Lower leg skin (tissue), 3 donors: Measurements from ENCODE around the gene LRRTM3.

Experiments
- POLR2A ChIP-seq, 2 donors: fragments of 450-650 bp; IDR thresholded peaks; one replicate each; pipeline ENCODE4 v1.6.1; 2016 to 2017; ENCODE audit warnings: antibody characterized with exemption in 2 of 2, mild to moderate bottlenecking in 1 of 2, moderate library complexity in 1 of 2
- TF ChIP-seq, protein P1 (sequence below), 3 donors: fragments of 450-650 bp; IDR thresholded peaks; one replicate each; pipeline ENCODE4 v1.5.1; 2016; ENCODE audit warnings: antibody characterized with exemption in 3 of 3, mild to moderate bottlenecking in 3 of 3, moderate library complexity in 2 of 3

DNA sequence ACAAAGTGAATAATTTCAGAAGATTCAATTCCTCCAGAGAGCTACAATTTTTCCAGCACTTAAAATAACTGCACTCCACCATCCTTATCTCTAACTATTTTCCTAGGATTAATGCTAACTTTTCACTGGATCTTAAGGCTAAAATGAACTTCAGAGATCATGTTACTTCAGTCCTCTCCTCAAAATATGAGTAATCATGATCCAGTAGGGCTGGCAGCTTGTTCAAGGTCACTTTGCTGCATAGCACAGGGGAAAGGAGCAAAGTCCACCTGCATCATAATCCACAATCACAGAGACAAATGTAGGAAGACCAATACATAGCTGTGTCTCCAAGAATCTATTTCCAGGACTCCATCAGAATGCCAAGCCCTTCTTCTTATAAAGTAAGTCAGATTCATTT is 150.3 kb downstream of the LRRTM3 start:
- TF ChIP-seq, protein P1, sequence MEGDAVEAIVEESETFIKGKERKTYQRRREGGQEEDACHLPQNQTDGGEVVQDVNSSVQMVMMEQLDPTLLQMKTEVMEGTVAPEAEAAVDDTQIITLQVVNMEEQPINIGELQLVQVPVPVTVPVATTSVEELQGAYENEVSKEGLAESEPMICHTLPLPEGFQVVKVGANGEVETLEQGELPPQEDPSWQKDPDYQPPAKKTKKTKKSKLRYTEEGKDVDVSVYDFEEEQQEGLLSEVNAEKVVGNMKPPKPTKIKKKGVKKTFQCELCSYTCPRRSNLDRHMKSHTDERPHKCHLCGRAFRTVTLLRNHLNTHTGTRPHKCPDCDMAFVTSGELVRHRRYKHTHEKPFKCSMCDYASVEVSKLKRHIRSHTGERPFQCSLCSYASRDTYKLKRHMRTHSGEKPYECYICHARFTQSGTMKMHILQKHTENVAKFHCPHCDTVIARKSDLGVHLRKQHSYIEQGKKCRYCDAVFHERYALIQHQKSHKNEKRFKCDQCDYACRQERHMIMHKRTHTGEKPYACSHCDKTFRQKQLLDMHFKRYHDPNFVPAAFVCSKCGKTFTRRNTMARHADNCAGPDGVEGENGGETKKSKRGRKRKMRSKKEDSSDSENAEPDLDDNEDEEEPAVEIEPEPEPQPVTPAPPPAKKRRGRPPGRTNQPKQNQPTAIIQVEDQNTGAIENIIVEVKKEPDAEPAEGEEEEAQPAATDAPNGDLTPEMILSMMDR (IDR thresholded peaks at IDR 0.05) = no peak
- no peak for TF ChIP-seq POLR2A (IDR thresholded peaks at IDR 0.05)
